ENCODE measurements around the gene MTG1. TPM values are rescaled to one million over a fixed set of nuclear protein-coding genes. Genes with fewer than 3 reads are reported as not detected.
"Not testable (repeated sequence)": the region's sequence is repeated elsewhere in the genome, so short reads cannot be mapped to it uniquely, and the experiment has no call there.

The MTG1 gene
- total RNA-seq, 2 donors from 2014 or later: 18.8 to 23.2 TPM

DNA sequence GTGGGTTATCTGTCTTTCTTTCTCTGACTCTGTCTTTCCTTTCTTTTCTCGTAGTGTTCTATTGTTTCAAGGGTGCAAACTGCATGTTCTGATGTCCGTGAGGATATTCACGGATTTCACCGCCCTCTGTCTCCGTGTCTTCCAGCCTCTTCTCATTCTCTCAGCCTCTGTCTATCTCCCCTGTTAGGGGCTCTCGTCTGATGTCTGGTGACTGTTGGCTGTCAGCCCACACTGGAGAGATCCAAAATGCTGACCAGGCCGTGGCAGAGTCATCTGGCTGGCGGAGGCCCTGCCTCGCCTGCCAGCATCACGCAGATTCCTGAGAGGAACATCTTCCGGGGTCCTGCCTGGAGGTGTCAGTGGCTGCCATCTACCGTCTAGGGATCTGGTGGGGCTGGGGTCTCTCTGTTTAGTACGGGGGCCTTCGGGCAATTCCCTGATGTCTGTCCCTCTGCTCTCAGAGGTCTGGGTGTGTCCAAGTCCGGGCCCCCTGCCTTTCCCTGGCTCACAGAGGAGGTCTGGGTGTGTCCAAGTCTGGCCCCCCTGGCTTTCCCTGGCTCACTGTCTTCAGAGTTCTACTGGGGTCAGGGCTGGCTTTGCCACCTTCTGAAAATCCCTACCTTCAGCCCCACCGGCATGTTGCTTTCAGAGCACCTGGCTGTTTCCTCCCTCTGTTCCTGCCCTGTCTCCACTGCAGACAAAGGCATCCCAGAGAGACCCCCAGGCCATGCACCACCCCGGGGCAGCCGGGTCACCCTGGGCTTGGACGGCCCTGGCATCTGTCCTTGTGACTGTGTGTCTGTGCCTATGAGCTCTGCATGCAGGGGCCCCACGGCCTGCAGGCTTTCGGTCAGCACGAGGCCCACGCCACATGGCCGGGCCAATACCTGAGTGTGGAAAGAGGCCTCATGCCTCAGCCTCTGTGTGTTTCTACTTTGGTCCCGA lies 45.8 kb downstream of the MTG1 start:
- DNase-seq: no peak
- intact Hi-C loops (cut with DNase I): no loop called here
- ATAC-seq: no peak

DNA sequence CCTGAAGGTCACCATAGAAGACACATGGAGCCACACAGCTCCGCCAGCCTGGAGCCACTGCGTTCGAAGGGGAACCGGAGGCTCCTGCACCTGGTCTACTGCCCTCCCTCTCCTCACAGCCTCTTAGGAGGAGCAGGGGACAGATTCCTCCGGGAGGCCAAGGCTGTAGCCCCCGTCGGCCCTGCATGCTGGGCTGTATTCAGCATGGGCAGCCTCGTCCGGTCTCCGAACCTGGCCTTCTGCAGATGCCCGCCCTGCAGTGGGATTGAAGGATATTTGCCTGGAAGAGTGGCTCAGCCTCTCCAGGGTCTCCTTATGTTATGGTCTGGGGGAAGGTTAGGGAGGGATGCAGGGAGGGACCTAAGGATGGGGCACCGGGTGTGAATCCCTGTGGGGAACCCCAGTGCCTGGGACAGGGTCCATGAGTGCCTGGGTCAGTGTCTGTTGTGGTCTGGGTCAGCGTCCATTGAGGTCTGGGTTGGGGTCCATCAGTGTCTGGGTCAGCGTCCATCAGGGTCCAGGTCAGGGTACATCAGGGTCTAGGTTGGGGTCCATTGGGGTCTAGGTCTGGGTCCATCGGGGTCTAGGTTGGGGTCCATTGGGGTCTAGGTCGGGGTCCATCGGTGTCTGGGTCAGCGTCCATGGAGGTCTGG lies 46.8 kb downstream of the MTG1 start:
- intact Hi-C loops (cut with DNase I): no loop called here
- DNase-seq (no peak), ATAC-seq (no peak)

DNA sequence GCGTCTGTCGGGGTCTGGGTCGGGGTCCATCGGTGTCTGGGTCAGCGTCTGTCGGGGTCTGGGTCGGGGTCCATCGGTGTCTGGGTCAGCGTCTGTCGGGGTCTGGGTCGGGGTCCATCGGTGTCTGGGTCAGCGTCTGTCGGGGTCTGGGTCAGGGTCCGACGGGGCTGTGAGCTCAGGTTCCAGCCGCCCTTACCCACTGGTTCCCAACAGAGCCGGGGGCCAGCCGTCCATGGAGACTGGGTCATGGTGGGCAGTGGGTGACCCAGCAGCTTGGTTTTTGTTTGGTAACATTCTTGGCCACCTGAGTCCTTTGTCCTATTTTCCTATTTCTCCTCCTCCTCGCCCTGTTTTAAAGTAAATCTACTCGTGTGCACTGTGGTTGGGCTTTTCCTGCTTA lies 47.4 kb downstream of the MTG1 start:
- DNase-seq; intact Hi-C loops (cut with DNase I); ATAC-seq: not testable (repeated sequence)

DNA sequence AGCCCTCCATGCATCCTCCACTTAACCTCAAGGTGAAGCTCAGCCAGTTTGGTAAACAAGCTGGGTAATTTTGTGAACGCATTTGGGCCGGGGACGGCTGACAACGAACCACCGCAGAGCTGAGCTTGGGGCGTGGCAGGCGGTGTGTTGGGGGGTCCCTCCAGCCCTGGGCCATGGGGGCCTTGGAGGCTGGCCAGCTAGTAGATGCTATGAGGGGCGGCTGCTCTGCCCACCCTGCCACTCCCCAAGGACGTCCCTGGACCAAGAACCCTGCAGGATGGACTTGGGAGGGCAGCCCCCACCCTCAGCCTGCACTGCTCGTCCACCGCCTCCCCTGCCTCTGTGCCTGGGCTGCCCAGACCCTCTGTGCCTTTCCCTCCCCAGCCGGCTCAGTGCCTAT lies 47.8 kb downstream of the MTG1 start:
- intact Hi-C loops (cut with DNase I): no loop called here
- no peak for DNase-seq
- no peak for ATAC-seq

DNA sequence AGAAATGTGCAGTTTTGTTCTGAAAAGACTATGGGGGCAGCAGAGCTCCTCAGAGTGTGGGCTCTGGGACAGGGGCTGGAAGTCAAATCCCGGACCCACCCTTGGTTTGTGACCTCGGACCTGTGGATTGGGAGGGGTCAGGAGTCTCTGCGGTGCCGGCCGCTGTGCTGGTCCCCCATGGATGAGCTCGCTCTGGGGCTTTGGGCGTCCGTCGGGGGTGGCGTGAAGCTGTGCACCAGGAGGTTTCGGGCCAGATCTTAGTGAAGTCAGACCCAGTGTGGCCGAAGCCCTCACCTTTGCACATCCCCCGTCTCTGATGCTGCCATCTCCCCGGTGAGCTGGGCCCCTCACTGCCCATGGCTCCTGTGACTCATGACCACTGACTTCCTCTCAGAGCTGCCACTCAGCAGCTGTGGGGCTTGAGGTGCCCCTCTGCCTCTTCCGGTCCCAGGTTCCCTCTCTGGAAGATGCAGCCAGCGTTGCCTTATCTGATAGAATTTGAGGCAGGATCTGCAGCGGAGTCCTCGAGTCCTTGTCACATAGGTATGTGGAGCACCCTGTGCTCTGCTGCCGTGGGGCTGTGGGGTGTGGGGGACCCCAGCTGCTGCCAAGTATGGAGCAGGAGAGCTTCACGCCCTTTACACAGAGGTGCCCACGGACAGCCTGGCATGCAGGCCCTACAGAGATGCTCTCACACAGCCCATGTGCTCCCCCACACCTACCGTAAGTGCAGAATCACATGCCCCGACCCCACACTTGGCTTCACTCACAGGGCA lies 48.4 kb downstream of the MTG1 start:
- no peak for DNase-seq
- intact Hi-C loops (cut with DNase I): no loop called here
- no peak for ATAC-seq

DNA sequence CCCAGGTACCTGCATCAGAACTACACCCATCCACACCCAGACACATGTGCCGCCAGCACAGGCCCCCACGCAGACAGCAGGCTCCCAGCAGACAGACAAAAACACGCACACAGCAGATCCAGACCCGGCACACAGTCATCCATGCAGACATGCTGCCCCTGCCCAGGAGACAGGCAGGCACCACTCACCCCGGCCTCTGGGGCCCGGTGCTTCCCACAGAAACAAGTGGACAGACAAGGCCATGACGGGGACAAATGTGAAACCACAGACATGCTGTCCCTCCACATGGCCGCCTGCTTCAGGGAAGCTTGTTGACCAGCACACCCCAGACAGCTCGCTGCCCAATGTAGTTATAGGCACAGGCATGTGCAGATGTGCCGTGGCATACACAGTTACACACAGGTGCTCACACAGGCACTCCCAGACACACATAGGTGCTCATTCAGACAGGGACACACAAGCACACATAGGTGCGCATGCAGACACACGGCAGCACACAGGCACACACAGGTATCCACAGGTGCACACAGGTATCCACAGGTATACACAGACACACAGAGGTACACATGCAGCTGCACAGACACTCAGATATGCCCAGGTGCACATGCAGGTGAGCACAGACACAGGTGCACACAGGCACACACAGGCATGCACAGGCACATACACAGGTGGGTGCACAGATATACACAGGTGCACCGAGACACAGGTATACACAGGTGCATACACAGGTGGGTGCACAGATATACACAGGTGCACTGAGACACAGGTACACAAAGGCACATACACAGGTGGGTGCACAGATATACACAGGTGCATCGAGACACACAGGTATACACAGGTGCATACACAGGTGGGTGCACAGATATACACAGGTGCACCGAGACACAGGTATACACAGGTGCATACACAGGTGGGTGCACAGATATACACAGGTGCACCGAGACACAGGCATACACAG lies 49.3 kb downstream of the MTG1 start:
- intact Hi-C loops (cut with DNase I): no loop called here
- DNase-seq (no peak), ATAC-seq (no peak)

DNA sequence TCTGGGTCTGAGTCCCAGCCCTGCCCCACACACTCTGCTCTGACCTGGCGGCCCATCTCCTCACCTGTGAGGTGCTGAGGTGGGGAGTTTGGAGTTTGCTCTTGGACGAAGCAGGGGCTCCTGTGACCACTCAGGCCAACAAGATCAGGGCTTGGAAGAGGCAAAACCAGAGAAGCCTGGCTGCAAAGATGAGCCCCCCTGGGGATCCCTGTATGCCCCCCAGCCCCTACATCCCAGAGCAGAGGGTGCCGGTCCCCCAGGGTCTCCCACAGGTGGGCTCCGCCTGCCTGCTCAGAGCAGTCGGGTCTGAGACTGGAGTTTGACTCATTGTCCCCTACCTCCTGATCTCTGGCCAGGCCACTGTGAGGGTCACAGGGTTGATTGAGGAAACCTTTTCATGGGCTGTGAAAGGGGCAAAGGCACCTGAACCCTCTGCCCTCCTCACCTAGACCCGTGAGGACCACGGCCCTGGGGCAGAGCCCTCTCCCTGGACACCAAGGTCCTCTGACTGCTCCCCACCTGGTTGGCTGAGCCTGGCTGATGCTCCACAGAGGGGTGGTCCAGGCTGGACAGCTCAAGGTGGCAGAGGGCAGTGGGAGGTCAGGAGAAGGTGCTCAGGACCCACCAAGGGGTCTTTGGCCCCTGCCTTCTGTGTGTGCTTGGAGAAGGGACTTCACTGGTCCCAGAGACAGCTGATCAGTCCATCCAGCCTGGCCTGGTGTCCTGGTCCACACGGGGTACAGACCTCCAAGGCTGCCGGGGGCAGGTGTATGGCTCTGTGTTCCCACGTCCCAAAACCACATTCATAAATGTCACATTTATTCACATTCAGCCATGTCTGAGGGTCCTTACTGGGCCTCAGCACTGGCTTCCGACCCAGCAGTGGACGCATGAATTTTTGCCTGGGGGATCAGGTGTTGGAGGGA lies 50.6 kb downstream of the MTG1 start:
- intact Hi-C loops (cut with DNase I): no loop called here
- ATAC-seq (no peak), DNase-seq (no peak)

DNA sequence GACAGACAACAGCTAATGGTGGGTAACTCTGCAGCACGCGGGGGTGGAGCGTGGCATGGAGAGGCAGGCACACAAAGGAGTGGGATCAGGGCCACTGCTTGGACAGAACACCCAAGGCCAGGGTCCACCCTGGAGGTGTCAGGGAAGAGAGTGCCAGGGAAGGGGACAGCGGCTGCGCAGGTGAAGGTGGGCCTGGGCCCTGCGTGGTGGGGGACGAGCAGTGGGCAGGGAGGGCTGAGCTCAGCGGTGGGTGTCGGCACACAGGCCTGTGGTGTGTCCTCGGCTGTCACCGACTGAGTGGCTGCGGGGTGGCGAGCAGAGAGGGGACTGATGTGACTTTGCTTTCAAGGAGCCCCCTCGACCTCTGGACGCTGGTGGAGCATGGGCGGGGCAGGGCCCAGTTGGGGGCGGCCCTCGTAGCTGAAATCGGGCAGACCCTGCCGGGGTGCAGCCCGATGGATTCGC lies 51.3 kb downstream of the MTG1 start:
- intact Hi-C loops (cut with DNase I): no loop called here
- DNase-seq: no peak
- ATAC-seq: no peak

DNA sequence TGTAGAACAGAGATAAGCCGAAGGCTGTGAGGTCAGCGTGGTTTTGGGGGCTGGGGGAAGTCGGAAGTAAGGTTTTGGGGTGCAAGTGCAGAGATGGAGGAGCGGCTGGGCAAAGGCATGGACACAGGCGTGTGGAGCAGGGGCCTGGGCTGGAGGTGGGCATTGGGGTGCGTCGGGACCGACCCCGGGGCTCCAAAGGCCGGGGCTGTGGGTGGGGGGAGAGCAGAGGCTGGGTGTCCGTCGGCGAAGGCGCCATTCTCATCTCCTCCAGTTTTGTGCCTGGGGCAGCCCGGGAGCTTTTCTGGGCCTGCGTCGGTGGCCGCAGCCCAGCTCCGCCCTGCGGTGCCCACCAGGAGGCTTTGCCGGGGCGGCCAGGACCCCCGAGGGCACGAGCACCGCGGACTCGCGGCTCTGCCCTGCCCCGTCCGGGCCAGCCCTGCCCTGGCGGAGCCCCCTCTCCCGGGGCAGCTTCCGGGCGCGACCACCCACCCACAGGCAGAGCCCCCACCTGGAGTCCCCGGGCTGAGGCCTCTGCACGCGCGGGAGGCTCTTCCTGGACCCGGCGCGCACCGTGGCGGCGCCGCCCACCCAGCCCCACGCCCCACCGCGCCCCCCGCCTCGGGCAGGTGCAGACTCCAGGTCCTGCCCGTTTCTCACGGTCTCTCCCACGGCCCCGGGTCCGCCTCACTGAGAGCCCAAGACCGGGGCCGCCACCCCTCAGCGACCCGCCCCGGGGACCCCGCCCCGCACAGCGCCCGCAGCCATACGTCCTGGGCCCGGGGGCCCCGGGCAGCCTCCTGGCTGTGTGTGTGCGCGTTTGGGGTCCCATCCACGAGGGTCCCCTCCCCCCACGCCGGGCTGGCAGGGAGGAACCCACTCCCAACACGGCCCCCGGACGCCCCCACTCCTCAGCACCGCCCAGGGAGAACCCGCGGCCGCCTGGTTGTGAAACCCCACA lies 52.1 kb downstream of the MTG1 start:
- ATAC-seq: no peak
- intact Hi-C loops (cut with DNase I): no loop called here
- no peak for DNase-seq

DNA sequence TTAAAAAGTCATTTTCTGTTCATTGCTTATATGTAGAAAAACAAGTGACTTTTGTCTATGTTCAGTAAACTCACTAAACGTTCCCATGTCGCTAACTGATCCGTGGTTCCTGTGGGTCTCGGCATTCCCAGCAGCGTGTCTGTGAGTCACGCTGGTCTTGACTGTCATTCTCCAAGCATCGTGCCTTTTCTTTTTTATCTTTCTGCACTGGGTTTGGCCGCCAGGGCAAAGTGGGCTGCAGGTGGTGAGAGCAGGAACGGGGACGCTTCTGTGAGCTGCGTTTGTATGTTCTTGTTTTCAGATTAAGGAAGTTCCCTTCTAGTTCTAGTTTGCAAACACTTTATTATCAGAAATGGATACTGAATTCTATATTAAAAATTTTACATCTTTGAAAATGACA lies 53.0 kb downstream of the MTG1 start:
- intact Hi-C loops (cut with DNase I): no loop called here
- ATAC-seq (no peak), DNase-seq (no peak)

DNA sequence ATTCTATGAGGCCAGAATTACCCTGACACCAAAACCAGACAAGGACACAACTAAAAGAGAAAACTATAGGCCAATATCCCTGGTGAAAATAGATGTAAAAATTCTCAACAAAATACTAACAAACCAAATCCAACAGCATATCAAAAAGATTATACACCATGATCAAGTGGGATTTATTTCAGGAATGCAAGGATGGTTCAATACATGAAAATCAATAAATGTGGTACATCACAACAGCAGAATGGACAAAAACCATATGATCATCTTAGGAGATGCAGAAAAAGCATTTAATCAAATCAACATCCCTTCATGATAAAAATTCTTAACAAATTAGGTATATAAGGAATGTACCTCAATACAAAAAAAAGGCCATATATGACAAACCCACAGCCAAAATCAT lies 54.2 kb downstream of the MTG1 start:
- ATAC-seq (no peak), DNase-seq (no peak)
- intact Hi-C loops (cut with DNase I): no loop called here

DNA sequence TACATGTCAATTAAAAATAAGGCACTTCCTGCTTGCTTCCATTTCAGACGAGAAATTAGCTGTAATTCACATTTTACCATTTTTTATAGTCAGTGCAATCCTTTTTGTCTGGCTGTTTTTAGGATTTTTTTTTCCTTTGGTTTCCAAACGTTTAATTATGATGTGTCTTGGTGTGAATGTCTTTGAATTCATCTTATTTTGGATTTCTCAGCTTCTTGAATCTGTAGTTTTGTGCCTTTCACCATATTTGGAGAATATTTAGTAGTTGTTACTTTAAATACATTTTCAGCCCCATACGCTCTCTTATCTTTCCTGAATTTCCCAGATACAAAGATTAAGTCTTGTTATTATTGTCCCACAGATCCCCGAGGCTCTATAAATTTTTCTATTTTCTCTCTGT lies 57.4 kb downstream of the MTG1 start:
- DNase-seq (no peak), ATAC-seq (no peak)
- intact Hi-C loops (cut with DNase I): no loop called here

DNA sequence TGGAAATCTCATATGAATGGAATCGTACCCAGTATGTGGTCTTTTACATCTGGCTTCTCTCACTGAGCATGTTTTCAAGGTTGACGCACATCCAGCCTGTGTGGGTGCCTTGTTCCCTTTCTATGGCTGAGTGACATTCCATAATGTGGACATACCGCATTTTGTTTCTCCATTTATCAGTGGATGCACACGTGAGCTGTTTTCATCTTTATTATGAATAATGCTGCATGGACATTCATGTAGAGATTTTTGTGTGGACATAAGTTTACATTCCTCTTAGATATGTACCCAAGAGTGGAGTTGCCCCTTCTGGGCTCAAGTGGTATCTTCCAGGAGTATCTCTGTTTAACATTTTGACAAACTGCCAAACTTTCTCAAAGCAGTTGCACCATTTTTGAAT lies 58.5 kb downstream of the MTG1 start:
- intact Hi-C loops (cut with DNase I): no loop called here
- ATAC-seq (no peak), DNase-seq (no peak)

DNA sequence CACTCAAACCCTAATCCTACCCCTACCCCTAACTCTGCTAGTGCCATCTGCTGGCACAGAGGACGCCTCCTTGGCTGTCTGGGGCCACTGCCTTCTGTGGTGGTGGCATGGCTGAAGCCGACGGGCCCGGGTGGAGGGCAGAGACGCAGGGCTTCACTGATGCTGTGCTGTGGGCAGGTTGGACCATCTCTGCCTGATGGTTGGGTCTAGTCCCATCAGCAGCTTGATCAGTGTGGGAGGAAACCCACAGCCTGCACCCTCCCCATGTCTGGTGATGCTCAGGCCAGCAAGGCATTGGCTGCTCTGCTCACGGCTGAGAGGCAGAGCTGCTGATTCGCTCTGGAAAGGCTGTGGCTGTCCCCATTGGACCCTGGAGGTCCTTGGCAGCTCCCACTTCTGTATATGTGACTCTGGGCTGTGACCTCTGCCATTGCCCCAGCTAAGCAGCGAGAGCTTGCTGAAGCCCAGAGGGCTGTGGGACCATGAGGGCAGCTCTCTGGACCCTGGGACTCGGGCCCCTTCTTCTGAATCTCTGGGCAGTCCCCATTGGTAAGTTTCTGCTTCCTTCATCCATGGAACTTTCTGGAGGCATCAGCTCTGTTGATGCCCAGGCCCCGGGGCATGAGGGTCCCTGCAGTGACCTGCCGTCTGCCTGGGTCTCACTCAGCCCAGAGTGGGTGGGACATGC lies 59.7 kb downstream of the MTG1 start, which contains the start of gene SCART1:
Gene SCART1, plus strand, starts transcription at position 430 of the 688 bp plus-strand sequence. Its CDS starts 53 bp downstream, at position 483.
- intact Hi-C loops (cut with DNase I): no loop called here
- no peak for DNase-seq
- no peak for ATAC-seq

DNA sequence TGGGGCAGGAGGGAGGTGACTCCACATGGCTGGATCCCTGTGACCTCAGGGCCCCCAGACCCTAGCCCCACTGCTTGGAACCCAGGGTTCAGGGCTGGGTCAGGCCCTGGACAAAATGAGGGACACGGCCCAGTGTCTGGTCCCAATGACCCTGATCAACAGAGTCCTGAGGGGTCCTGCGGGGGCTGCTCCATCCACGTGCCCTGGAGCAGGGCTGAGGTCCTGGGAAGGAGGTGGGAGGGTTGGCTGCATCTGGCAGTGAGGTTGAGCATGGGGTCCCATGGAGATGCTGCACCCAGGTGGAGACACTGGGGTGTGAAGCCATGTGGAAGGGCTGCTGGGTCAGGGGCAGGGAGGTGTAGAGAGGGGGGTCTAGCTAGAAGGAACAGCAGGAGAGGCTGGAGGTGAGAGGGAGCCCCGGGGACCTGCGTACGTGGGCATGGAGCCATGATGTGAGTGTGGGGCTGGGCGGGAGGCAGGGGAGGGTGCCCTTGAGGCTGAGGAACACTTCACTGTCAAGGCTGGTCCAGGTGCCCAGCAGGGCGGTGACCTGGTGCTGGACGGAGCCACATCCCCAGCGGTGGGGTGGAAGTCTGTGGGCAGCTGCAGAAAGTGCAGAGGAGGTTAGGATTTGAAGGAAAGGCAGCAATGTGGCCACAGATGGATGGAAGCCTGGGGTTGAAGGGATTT lies 60.4 kb downstream of the MTG1 start:
- intact Hi-C loops (cut with DNase I): no loop called here
- DNase-seq (no peak), ATAC-seq (no peak)
